Stimulated activated naive B cell treated with anti-CD40 and anti-IgM and Interleukin-4, amounts not matched to agents 10 μg/mL and 1 μg/mL and 100 μg/mL, for 72 hours (primary cell): Measurements from ENCODE around the gene CHRNB2.
A peak's percentile ranks its signal among the peaks of the same experiment; 100 is the strongest.

Experiments
- ATAC-seq, 2 donors: fragments of 150-1000 bp; cut with Tn5 transposase; replicated peaks; 2 replicates each; pipeline ENCODE4 v1.10.0; 2021; ENCODE audit warnings: moderate library complexity in 1 of 2
- DNase-seq: peaks from one replicate; pipeline ENCODE4 v3.0.0; 2021
- H3K27ac Mint-ChIP-seq: one replicate; pipeline ENCODE4 v1.8.0; 2022; ENCODE audit warnings: mild to moderate bottlenecking, mixed read lengths
- H3K27me3 Mint-ChIP-seq, 2 donors: one replicate each; pipeline ENCODE4 v1.8.0; 2022; ENCODE audit warnings: mixed read lengths in 2 of 2
- H3K36me3 Mint-ChIP-seq, 2 donors: one replicate each; pipeline ENCODE4 v1.8.0; 2022; ENCODE audit warnings: mixed read lengths in 2 of 2, mild to moderate bottlenecking in 1 of 2
- H3K4me1 Mint-ChIP-seq, 2 donors: one replicate each; pipeline ENCODE4 v1.8.0; 2022; ENCODE audit warnings: mixed read lengths in 2 of 2, mild to moderate bottlenecking in 1 of 2
- H3K4me3 Mint-ChIP-seq, 2 donors: one replicate each; pipeline ENCODE4 v1.8.0; 2022; ENCODE audit warnings: mild to moderate bottlenecking in 2 of 2, mixed read lengths in 2 of 2, moderate library complexity in 1 of 2
- H3K9me3 Mint-ChIP-seq, 2 donors: one replicate each; pipeline ENCODE4 v1.8.0; 2022; ENCODE audit warnings: mixed read lengths in 2 of 2, mild to moderate bottlenecking in 1 of 2

The CHRNB2 gene

GRCh38 chr1:154620751-154621150 lies 53.2 kb downstream of the CHRNB2 start:
- no peaks in the 10 kb centered on the region for H3K27me3 Mint-ChIP-seq
- H3K9me3 Mint-ChIP-seq, result no peaks in the 10 kb centered on the region
- no peak for DNase-seq
- no peak overlapping the region for H3K4me3 Mint-ChIP-seq
- peaks cover 10 to 29% of the 10 kb centered on the region in 2 donors for H3K36me3 Mint-ChIP-seq
- no peak for ATAC-seq
- H3K4me1 Mint-ChIP-seq, result peaks cover 19 to 24% of the 10 kb centered on the region in 2 donors
- no peak overlapping the region for H3K27ac Mint-ChIP-seq

GRCh38 chr1:154621875-154622274 lies 54.3 kb downstream of the CHRNB2 start:
- H3K27me3 Mint-ChIP-seq, result no peaks in the 10 kb centered on the region
- DNase-seq (no peak), ATAC-seq (no peak)
- no peak overlapping the region for H3K4me3 Mint-ChIP-seq
- no peak overlapping the region for H3K27ac Mint-ChIP-seq
- no peaks in the 10 kb centered on the region for H3K9me3 Mint-ChIP-seq
- peaks cover 18 to 32% of the 10 kb centered on the region in 2 donors for H3K4me1 Mint-ChIP-seq
- H3K36me3 Mint-ChIP-seq, result peaks cover 10 to 28% of the 10 kb centered on the region in 2 donors

DNA sequence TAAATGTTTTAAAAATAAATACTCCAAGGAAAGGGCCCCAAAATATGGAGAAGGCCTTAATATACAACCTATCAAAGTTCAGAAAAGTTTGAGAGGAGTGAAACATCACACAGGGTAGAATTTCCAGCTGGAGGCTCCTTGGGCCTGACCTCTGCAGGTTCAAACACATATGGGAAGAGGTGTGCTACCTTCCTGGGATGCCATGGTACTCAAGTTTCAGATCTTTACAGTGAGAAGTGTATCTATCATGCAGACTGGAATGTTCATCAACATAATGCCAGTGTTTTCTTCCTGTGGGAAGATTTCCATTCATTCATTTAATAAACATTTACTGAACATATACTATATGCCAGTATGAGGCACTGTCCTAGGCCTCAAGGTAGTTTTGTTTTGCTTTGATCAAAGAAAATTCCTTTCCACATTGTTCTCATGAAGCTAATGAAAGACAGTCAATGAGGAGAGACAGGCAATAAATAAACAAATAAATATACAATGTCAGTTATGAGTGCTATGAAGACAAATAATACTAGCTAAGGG lies 55.0 kb downstream of the CHRNB2 start:
- H3K27ac Mint-ChIP-seq, result no peak overlapping the region

GRCh38 chr1:154623358-154623757 lies 55.8 kb downstream of the CHRNB2 start:
- Mint-ChIP-seq H3K9me3 (no peaks in the 10 kb centered on the region), H3K27me3 (no peaks in the 10 kb centered on the region), H3K4me1 (peaks cover 23 to 36% of the 10 kb centered on the region in 2 donors), H3K27ac (no peak overlapping the region), H3K36me3 (peaks cover 13 to 28% of the 10 kb centered on the region in 2 donors), H3K4me3 (no peak overlapping the region)
- no peak for DNase-seq
- ATAC-seq, result no peak

More for the DNA sequence above, 55.0 kb downstream of the CHRNB2 start:
- Mint-ChIP-seq H3K36me3 (peaks cover 13 to 30% of the 10 kb centered on the region in 2 donors), H3K4me1 (peaks cover 21 to 36% of the 10 kb centered on the region in 2 donors), H3K27me3 (no peaks in the 10 kb centered on the region), H3K9me3 (no peaks in the 10 kb centered on the region), H3K4me3 (no peak overlapping the region)
- no peak for DNase-seq
- no peak for ATAC-seq

GRCh38 chr1:154624746-154625643 lies 57.4 kb downstream of the CHRNB2 start:
- ATAC-seq (no peak), DNase-seq (no peak)
- peaks cover 13 to 33% of the 10 kb centered on the region in 2 donors for H3K36me3 Mint-ChIP-seq
- H3K4me1 Mint-ChIP-seq, result peaks cover 29 to 41% of the 10 kb centered on the region in 2 donors
- H3K9me3 Mint-ChIP-seq, result peaks cover 4 to 8% of the 10 kb centered on the region in 2 donors
- H3K27me3 Mint-ChIP-seq, result no peaks in the 10 kb centered on the region
- H3K4me3 Mint-ChIP-seq, result no peak overlapping the region
- peak overlapping the region; percentile 31 for H3K27ac Mint-ChIP-seq

- H3K27me3 Mint-ChIP-seq, result peaks cover 0 to 2% of the 10 kb centered on the region in 2 donors
- peak; percentile 25 to 37 for ATAC-seq
- H3K27ac Mint-ChIP-seq, result peak overlapping the region; percentile 97
- H3K36me3 Mint-ChIP-seq, result peaks cover 13 to 33% of the 10 kb centered on the region in 2 donors
- DNase-seq, result no peak
- H3K9me3 Mint-ChIP-seq, result peaks cover 4 to 9% of the 10 kb centered on the region in 2 donors
- peak overlapping the region; percentile 92 to 97 for H3K4me3 Mint-ChIP-seq
- peaks cover 29 to 39% of the 10 kb centered on the region in 2 donors for H3K4me1 Mint-ChIP-seq
Measured at GRCh38 chr1:154626456-154627256, 59.1 kb downstream of the CHRNB2 start.

DNA sequence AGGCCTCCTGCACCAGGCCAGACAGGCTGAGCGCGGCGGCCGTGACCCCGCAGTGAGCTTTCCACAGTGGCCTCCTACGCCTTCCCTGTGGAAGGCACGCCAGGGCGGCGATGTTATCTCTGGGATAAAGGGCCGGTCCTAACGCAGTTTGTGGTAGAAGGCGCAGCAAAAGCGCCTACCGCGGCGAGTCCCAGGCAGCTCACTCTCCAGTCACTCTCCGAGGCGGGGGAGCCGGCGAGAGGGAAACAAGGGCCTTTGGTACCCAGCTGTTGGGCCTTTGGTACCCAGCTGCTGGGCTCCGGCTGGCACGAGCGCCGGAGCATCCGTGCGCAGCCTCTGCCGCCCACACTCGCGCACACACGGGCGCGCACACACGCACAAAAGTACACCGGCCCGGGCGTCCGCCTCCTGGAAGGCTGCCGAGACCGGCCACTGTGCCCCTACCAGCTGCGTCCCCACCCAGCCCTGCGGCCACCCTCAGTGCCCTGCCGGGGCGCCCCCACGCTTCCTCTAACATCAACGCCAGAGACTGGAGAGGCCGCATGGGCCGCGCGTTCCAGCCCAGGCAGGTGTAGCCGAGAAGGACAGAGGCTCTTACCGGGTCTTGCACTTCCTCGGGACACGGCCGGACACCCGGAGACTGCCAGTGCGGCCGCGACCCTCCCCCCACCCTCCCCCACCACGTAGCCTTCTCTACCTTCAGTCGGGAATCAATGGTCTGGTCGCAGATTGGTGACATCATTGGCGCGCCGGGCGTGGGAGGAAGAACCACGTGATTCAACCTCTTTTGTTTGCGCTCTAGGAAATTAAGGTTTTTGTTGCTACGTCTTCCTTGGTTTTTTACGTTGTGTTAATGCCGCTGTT lies 59.9 kb downstream of the CHRNB2 start:
- Mint-ChIP-seq H3K4me3 (peak overlapping the region; percentile 92 to 97), H3K4me1 (peaks cover 25 to 35% of the 10 kb centered on the region in 2 donors), H3K36me3 (peaks cover 11 to 30% of the 10 kb centered on the region in 2 donors), H3K27me3 (peaks cover 7 to 11% of the 10 kb centered on the region in 2 donors), H3K27ac (peak overlapping the region; percentile 97), H3K9me3 (peaks cover 4 to 9% of the 10 kb centered on the region in 2 donors)
- ATAC-seq, result peak; percentile 87 to 89
- peak; percentile 85 for DNase-seq

DNA sequence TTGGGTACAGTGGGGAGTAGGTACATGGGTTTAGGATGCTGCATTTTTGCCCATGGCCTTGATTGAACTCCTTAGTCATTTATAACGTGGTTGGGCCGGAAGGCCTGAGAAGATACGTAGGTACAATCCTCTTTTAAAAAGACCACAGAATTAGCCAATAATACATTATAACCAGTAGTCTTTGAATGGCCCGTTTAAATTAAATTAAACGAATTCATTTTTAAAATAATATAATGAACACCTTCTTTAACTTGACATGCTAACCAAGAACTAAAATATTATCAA lies 60.5 kb downstream of the CHRNB2 start:
- Mint-ChIP-seq H3K27me3 (peaks cover 9 to 13% of the 10 kb centered on the region in 2 donors), H3K36me3 (peaks cover 9 to 25% of the 10 kb centered on the region in 2 donors), H3K4me1 (peaks cover 22 to 30% of the 10 kb centered on the region in 2 donors), H3K4me3 (peak overlapping the region; percentile 92 to 97), H3K9me3 (peaks cover 4 to 9% of the 10 kb centered on the region in 2 donors), H3K27ac (peak overlapping the region; percentile 97)
- ATAC-seq (peak; percentile 5 to 28), DNase-seq (no peak)

DNA sequence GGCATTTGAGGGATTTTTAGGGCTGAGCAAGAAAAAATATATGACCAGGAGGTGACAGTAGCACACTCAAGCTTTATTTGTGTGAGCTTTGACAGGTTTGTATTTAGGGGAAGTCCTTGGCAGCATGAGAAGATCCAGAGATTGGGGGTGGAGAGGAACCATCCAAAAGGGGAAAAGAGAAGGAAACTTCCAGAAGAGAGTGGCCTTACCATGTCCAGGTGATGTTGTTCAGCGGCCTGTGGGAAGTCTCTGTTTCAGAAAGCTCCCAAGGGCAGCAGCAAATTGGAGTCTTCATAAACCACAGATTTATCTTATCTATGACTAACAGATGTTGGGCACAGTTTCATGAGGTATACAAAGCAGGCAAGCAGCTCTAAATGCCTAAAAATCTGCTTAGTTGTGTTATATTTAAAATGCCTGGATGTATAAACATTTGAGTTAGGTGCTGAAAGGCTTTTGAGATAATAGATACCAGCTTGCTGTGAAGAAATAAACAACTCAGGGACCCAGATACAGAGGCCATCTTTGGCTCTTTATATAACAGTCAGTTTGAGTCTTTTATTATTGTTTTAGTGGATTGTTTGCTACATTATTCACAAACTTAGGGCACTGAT lies 61.6 kb downstream of the CHRNB2 start:
- Mint-ChIP-seq H3K27me3 (peaks cover 13% of the 10 kb centered on the region in 2 donors), H3K36me3 (peaks cover 3 to 18% of the 10 kb centered on the region in 2 donors), H3K27ac (peak overlapping the region; percentile 88), H3K9me3 (peaks cover 4 to 9% of the 10 kb centered on the region in 2 donors), H3K4me3 (peak overlapping the region in 1 of 2 donors; percentile 69), H3K4me1 (peaks cover 18 to 19% of the 10 kb centered on the region in 2 donors)
- ATAC-seq (no peak), DNase-seq (no peak)
